IPS-15b (cell line): ENCODE data around the gene TGFBRAP1.
"Not testable (repeated sequence)": the region's sequence is repeated elsewhere in the genome, so short reads cannot be mapped to it uniquely, and the experiment has no call there.

ENCODE experiments used
- H3K27me3 ChIP-seq: one replicate; pipeline ENCODE4 v1.6.1; 2013; ENCODE audit warnings: low read length; ENCODE audit not compliant: control insufficient read depth, insufficient read depth
- H3K36me3 ChIP-seq: one replicate; pipeline ENCODE4 v1.6.1; 2013; ENCODE audit warnings: low read length; ENCODE audit not compliant: control insufficient read depth, insufficient read depth
- H3K4me1 ChIP-seq: one replicate; pipeline ENCODE4 v1.6.1; 2013; ENCODE audit warnings: mild to moderate bottlenecking, low read length; ENCODE audit not compliant: control insufficient read depth, insufficient read depth
- H3K4me3 ChIP-seq: one replicate; pipeline ENCODE4 v1.5.1; 2013; ENCODE audit warnings: low read depth, low read length
- H3K9ac ChIP-seq: one replicate; pipeline ENCODE4 v1.6.1; 2013; ENCODE audit warnings: low read depth, mild to moderate bottlenecking, low read length
- H3K9me3 ChIP-seq: one replicate; pipeline ENCODE4 v1.6.1; 2013; ENCODE audit warnings: mild to moderate bottlenecking, low read length; ENCODE audit not compliant: control insufficient read depth, insufficient read depth

The TGFBRAP1 gene

DNA sequence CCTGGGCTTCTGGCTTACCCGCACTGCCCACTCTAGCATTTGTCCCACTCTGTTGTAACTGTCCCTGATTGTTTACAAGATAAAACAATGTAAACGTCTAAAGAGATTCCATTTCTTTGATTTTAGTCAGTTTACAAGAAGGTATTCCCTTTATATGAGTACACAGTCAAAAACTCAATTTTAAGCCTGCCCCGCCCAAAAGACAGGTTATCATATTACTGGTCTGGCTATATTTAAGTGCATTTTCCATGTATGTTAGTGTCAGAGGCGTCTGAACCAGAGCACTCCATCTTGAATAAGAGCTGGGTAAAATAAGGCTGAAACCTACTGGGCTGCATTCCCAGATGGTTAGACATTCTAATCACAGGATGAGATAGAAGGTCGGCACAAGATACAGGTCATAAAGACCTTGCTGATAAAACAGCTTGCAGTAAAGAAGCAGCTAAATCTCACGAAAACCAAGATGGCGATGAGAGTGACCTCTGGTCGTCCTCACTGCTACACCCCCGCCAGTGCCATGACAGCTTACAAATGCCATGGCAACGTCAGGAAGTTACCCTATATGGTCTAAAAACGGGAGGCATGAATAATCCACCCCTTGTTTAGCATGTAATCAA, 73.0 kb downstream of the TGFBRAP1 start:
- H3K4me1 ChIP-seq, result no peaks in the 10 kb centered on the region
- H3K9me3 ChIP-seq, result no peaks in the 10 kb centered on the region
- no peak overlapping the region for H3K4me3 ChIP-seq
- no peak overlapping the region for H3K9ac ChIP-seq
- no peaks in the 10 kb centered on the region for H3K36me3 ChIP-seq
- H3K27me3 ChIP-seq, result no peaks in the 10 kb centered on the region

DNA sequence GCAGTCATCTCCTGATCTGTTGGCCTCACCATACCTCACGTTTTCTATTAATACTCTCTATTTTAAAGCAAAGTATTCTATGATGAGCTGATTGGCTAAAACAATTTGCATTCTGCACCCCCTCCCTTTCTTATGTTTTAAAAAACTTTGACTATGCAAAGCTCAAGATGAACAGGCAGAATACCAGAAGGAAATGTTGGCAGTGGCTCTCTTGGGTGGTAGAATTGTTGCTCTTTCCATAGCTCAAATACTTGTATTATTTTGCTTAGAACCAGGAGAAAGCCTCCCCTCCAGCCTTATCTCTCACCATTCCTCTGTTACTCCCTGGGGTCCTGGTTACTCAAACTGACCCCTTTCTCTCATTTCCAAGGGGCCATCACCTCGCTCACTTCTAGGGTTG, 73.6 kb downstream of the TGFBRAP1 start:
- no peaks in the 10 kb centered on the region for H3K4me1 ChIP-seq
- H3K4me3 ChIP-seq, result no peak overlapping the region
- H3K36me3 ChIP-seq, result no peaks in the 10 kb centered on the region
- no peak overlapping the region for H3K9ac ChIP-seq
- no peaks in the 10 kb centered on the region for H3K9me3 ChIP-seq
- H3K27me3 ChIP-seq, result no peaks in the 10 kb centered on the region

- no peaks in the 10 kb centered on the region for H3K9me3 ChIP-seq
- H3K4me1 ChIP-seq, result no peaks in the 10 kb centered on the region
- H3K9ac ChIP-seq, result no peak overlapping the region
Observed at GRCh38 chr2:105254531-105255210, 74.9 kb downstream of the TGFBRAP1 start.

GRCh38 chr2:105252271-105252670, 77.3 kb downstream of the TGFBRAP1 start:
- Histone ChIP-seq H3K36me3 (no peaks in the 10 kb centered on the region), H3K27me3 (no peaks in the 10 kb centered on the region), H3K9me3 (no peaks in the 10 kb centered on the region), H3K4me1 (no peaks in the 10 kb centered on the region), H3K4me3 (no peak overlapping the region), H3K9ac (no peak overlapping the region)

More at GRCh38 chr2:105254531-105255210, 74.9 kb downstream of the TGFBRAP1 start:
- Histone ChIP-seq H3K4me3 (no peak overlapping the region), H3K27me3 (no peaks in the 10 kb centered on the region), H3K36me3 (no peaks in the 10 kb centered on the region)

DNA sequence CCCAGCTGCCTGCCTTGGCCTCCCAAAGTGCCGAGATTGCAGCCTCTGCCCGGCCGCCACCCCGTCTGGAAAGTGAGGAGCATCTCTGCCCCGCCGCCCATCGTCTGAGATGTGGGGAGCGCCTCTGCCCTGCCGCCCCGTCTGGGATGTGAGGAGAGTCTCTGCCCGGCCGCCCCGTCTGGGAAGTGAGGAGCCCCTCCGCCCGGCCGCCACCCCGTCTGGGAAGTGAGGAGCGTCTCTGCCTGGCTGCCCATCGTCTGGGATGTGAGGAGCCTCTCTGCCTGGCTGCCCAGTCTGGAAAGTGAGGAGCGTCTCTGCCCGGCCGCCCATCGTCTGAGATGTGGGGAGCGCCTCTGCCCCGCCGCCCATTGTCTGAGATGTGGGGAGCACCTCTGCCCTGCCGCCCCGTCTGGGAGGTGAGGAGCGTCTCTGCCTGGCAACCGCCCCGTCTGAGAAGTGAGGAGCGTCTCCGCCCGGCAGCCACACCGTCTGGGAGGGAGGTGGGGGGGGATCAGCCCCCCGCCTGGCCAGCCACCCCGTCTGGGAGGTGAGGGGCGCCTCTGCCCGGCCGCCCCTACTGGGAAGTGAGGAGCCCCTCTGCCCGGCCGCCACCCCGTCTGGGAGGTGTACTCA, 78.4 kb downstream of the TGFBRAP1 start:
- not testable (repeated sequence) for H3K4me1 ChIP-seq, H3K9me3 ChIP-seq, H3K9ac ChIP-seq, H3K27me3 ChIP-seq, H3K4me3 ChIP-seq, H3K36me3 ChIP-seq

DNA sequence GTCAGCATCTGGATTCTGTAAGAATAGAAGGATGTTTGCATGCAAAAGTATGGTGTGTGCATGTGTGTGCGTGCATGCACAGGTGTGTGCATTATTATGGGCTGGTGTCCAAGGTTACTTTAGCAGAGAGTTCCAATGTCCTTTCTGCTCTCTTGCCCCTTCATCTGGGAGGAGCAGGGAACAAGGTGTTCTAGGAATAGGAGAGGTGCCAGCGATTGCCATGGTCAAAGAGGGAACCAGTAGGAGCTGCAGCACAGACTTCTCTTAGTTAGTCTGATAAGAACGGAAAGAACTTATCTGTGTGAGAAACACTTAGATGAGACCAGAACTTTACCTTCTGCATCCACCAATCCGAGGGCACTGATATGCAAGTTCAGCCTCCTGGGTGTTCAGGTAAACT, 79.6 kb downstream of the TGFBRAP1 start:
- Histone ChIP-seq H3K9me3 (no peaks in the 10 kb centered on the region), H3K36me3 (no peaks in the 10 kb centered on the region), H3K4me3 (no peak overlapping the region), H3K27me3 (no peaks in the 10 kb centered on the region), H3K4me1 (no peaks in the 10 kb centered on the region), H3K9ac (no peak overlapping the region)

DNA sequence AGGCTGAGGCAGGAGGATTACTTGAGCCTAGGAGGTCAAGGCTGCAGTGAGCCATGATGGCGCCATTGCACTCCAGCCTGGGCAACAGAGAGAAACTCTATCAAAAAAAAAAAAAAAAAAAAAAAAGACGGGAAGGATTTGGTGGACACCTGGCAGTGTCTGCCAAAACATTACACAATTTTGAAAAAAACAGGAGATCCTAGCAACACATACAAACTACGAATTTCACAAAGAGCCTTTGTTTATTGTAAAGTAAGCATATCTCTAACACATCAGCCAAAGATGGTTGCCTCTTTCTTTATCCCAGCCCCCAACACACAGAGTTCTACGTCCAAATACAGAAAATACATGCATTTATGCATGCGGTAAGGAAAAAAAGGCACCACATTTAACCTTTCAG, 80.4 kb downstream of the TGFBRAP1 start:
- no peaks in the 10 kb centered on the region for H3K9me3 ChIP-seq
- no peak overlapping the region for H3K4me3 ChIP-seq
- H3K4me1 ChIP-seq, result no peaks in the 10 kb centered on the region
- H3K27me3 ChIP-seq, result no peaks in the 10 kb centered on the region
- no peak overlapping the region for H3K9ac ChIP-seq
- no peaks in the 10 kb centered on the region for H3K36me3 ChIP-seq

GRCh38 chr2:105248316-105249070, 81.0 kb downstream of the TGFBRAP1 start:
- no peaks in the 10 kb centered on the region for H3K4me1 ChIP-seq
- H3K9ac ChIP-seq, result no peak overlapping the region
- no peak overlapping the region for H3K4me3 ChIP-seq
- H3K27me3 ChIP-seq, result no peaks in the 10 kb centered on the region
- H3K36me3 ChIP-seq, result no peaks in the 10 kb centered on the region
- H3K9me3 ChIP-seq, result no peaks in the 10 kb centered on the region

DNA sequence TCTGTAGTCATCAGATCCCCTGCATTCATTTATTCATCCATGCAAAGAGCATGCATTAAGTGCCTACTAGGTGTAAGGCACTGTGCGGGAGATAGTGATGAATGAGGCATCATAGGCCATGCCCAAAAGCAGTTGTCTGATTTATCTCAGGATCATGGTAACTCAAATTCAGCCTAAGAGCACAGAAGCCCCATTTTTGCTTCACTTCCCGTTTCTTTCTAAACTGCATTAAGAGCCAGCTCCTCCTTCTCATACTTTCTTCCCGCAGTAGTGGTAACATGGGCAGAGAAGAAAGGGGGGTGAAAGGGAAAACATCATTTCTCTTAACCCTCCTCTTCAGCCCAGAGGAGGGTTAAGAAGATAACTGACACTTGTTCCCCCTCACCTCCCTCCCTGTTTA, 85.1 kb downstream of the TGFBRAP1 start:
- Histone ChIP-seq H3K9me3 (no peaks in the 10 kb centered on the region), H3K4me1 (no peaks in the 10 kb centered on the region)

DNA sequence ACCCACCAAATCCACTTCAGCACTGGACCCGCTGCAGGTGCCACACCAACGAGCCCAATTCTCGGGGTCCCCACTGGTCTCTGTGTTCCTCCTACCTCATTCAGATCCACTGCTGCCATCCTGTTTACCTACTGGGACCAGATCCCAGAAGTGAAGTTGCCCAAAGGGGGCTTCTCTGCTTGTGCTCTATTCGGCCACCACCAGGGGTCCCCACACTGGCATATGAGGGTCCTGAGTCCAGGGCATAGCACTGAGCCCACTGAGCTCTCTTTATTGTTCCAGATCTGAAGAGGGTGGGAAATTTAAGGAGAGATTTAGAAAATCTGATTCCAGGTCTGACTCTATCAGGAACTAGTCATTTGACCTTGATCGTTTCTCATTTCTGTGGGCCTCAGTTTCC, 85.6 kb downstream of the TGFBRAP1 start:
- Histone ChIP-seq H3K9ac (no peak overlapping the region), H3K27me3 (peaks cover 3% of the 10 kb centered on the region), H3K4me3 (no peak overlapping the region), H3K4me1 (no peaks in the 10 kb centered on the region), H3K9me3 (no peaks in the 10 kb centered on the region), H3K36me3 (no peaks in the 10 kb centered on the region)

More for the DNA sequence above, 85.1 kb downstream of the TGFBRAP1 start:
- Histone ChIP-seq H3K36me3 (no peaks in the 10 kb centered on the region), H3K27me3 (no peaks in the 10 kb centered on the region), H3K4me3 (no peak overlapping the region), H3K9ac (no peak overlapping the region)

DNA sequence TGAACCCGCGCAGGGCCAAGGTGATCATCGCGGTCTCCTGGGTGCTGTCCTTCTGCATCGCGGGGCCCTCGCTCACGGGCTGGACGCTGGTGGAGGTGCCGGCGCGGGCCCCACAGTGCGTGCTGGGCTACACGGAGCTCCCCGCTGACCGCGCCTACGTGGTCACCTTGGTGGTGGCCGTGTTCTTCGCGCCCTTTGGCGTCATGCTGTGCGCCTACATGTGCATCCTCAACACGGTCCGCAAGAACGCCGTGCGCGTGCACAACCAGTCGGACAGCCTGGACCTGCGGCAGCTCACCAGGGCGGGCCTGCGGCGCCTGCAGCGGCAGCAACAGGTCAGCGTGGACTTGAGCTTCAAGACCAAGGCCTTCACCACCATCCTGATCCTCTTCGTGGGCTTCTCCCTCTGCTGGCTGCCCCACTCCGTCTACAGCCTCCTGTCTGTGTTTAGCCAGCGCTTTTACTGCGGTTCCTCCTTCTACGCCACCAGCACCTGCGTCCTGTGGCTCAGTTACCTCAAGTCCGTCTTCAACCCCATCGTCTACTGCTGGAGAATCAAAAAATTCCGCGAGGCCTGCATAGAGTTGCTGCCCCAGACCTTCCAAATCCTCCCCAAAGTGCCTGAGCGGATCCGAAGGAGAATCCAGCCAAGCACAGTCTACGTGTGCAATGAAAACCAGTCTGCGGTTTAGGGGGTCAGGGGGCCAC, 87.1 kb downstream of the TGFBRAP1 start:
- Histone ChIP-seq H3K36me3 (no peaks in the 10 kb centered on the region), H3K9ac (no peak overlapping the region), H3K4me1 (no peaks in the 10 kb centered on the region), H3K9me3 (no peaks in the 10 kb centered on the region), H3K4me3 (no peak overlapping the region), H3K27me3 (peaks cover 9% of the 10 kb centered on the region)
